ENCODE data around the gene NELFA. TPM values are rescaled to one million over a fixed set of nuclear protein-coding genes. Genes with fewer than 3 reads are reported as not detected.

Gene NELFA
- total and polyA plus RNA-seq, 10 of the 15 experiments (the other 5 are each of a cell fraction or from before 2014, with no cell fraction given) = 0.39 to 38.6 (median 16.7) TPM

GRCh38 chr4:1991087-1991486 is 17.7 kb downstream of the NELFA start:
- no TSS peak for BruUV-seq (replicated peaks)
- TF ChIP-seq NBN (IDR thresholded peaks at IDR 0.05) (no peak), NFYA (IDR thresholded peaks at IDR 0.05; ENCODE audit: borderline replicate concordance, low read depth, low read length) (no peak), ZZZ3 (IDR thresholded peaks at IDR 0.05; ENCODE audit: control insufficient read depth, insufficient read length, low read depth) (no peak), POU2F2 (IDR thresholded peaks at IDR 0.05; ENCODE audit: borderline replicate concordance, low read depth, low read length) (no peak), ZBTB11 (CRISPR knock-in tag; IDR thresholded peaks at IDR 0.05) (no peak), CEBPZ (IDR thresholded peaks at IDR 0.05; ENCODE audit: low read depth, low read length) (no peak), EGR1 (IDR thresholded peaks at IDR 0.05; ENCODE audit: borderline replicate concordance in 1 of 2, low read depth in 2 of 2, low read length in 2 of 2) (no peak), MLLT1 (IDR thresholded peaks at IDR 0.05) (no peak), ZNF384 (IDR thresholded peaks at IDR 0.05; ENCODE audit: borderline replicate concordance, low read depth, low read length) (no peak), BHLHE40 (IDR thresholded peaks at IDR 0.05; ENCODE audit: borderline replicate concordance in 1 of 2, low read depth in 2 of 2, low read length in 1 of 2) (no peak), SP1 (IDR thresholded peaks at IDR 0.05; ENCODE audit: low read depth, low read length) (no peak), ETV6 (conservative IDR thresholded peaks at IDR 0.05 in 1 of 2, IDR thresholded peaks at IDR 0.05 in 1 of 2; ENCODE audit: borderline replicate concordance in 1 of 2, low read depth in 1 of 2) (no peak)
- Histone ChIP-seq H3K27me3 (replicated peaks in 1 of 2; ENCODE audit: control insufficient read depth in 2 of 2, insufficient read depth in 2 of 2, low read length in 1 of 2) (no peaks in the 10 kb centered on the region), H3K4me1 (ENCODE audit: control insufficient read depth, insufficient read depth, low read length) (no peaks in the 10 kb centered on the region), H3K27ac (ENCODE audit: control insufficient read depth, insufficient read depth) (no peak overlapping the region), H3K4me3 (no peak overlapping the region), H3K9me3 (replicated peaks; ENCODE audit: control insufficient read depth, insufficient read depth, low read length) (no peaks in the 10 kb centered on the region), H3K9ac (ENCODE audit: control insufficient read depth, insufficient read depth, low read length) (no peak overlapping the region), H3K36me3 (ENCODE audit: control insufficient read depth in 2 of 2, insufficient read depth in 2 of 2, low read length in 1 of 2) (peaks cover 8 to 34% of the 10 kb centered on the region in 2 experiments; a peak in 3 of 4 replicates), H4K20me1 (ENCODE audit: control insufficient read depth, insufficient read depth) (no peaks in the 10 kb centered on the region), H3K4me2 (ENCODE audit: control insufficient read depth, insufficient read depth) (no peak overlapping the region), H2AFZ (ENCODE audit: control insufficient read depth, low read depth, low read length) (no peak overlapping the region), H3K79me2 (ENCODE audit: control insufficient read depth, insufficient read depth, low read length) (peaks cover 7% of the 10 kb centered on the region)
- ChIA-PET SMC1A (ENCODE audit: uncharacterized antibody, unreplicated experiment) (no interaction called here), RAD21 (ENCODE audit: unreplicated experiment) (no interaction called here), POLR2A (no interaction called here), CTCF (no interaction called here)
- DNase-seq (ENCODE audit: low read depth, low spot score) (no peak), FAIRE-seq (no peak), ATAC-seq (no peak)
- intact Hi-C loops (cut with micrococcal nuclease; ENCODE audit: unreplicated experiment) = no loop called here
- in situ Hi-C loops (cut with MboI) = no loop called here
- 94% methylated on average over 11 of the region's 11 CpGs for WGBS (ENCODE audit: insufficient coverage, insufficient replicate concordance, low lambda C conversion rate, missing lambda C conversion rate)

Data from GM12878 (cell line).